SU-DHL-6 (cell line): ENCODE data around the gene RPTOR.

ENCODE experiments used
- H2AFZ ChIP-seq: fragments of 200-600 bp; sonication (generic); 2 replicates; pipeline ENCODE4 v1.6.1; 2014; ENCODE audit warnings: low read depth, mild to moderate bottlenecking, moderate library complexity, mixed read lengths, antibody characterized with exemption, low read length; ENCODE audit not compliant: severe bottlenecking
- H3F3A ChIP-seq: fragments of 200-600 bp; shearing (Covaris generic); 2 replicates; pipeline ENCODE4 v1.6.0; 2016; ENCODE audit warnings: antibody characterized with exemption, mild to moderate bottlenecking; ENCODE audit not compliant: insufficient read depth
- H3K27ac ChIP-seq: fragments of 200-600 bp; sonication (generic); 2 replicates; pipeline ENCODE4 v1.5.1; 2016; ENCODE audit warnings: low read depth, mild to moderate bottlenecking, low read length, moderate library complexity, mixed read lengths
- H3K27me3 ChIP-seq: fragments of 200-600 bp; sonication (generic), shearing (Covaris generic); 2 replicates; pipeline ENCODE4 v1.6.0; 2014; ENCODE audit warnings: mild to moderate bottlenecking, low read length
- H3K36me3 ChIP-seq: fragments of 200-600 bp; sonication (generic); 2 replicates; pipeline ENCODE4 v1.6.1; 2014; ENCODE audit warnings: mild to moderate bottlenecking, low read length, mixed read lengths
- H3K4me2 ChIP-seq: fragments of 300-600, 200-600 bp; shearing (Covaris generic), sonication (generic); 2 replicates; pipeline ENCODE4 v1.6.0; 2014; ENCODE audit warnings: low read length, low read depth, mild to moderate bottlenecking; ENCODE audit not compliant: poor library complexity, severe bottlenecking
- H3K4me3 ChIP-seq: fragments of 200-600 bp; sonication (generic); 2 replicates; pipeline ENCODE4 v1.5.1; 2014; ENCODE audit warnings: antibody characterized with exemption, low read length, mild to moderate bottlenecking, mixed read lengths; ENCODE audit not compliant: insufficient read depth, poor library complexity, severe bottlenecking
- H3K79me2 ChIP-seq: fragments of 200-600 bp; sonication (generic); 2 replicates; pipeline ENCODE4 v1.6.1; 2014; ENCODE audit warnings: mild to moderate bottlenecking, low read length, moderate library complexity; ENCODE audit not compliant: insufficient read depth
- H3K9ac ChIP-seq: fragments of 200-600 bp; sonication (generic); 2 replicates; pipeline ENCODE4 v1.7.0; 2014; ENCODE audit warnings: mild to moderate bottlenecking, low read length
- H3K9me2 ChIP-seq: fragments of 200-600 bp; sonication (generic); replicated peaks from 2 replicates; pipeline ENCODE4 v1.6.1; 2014; ENCODE audit warnings: low read length; ENCODE audit not compliant: insufficient read depth
- H3K9me3 ChIP-seq: fragments of 200-600 bp; sonication (generic); 2 replicates; pipeline ENCODE4 v1.6.1; 2014; ENCODE audit warnings: low read length, mixed read lengths; ENCODE audit not compliant: insufficient read depth
- H4K20me1 ChIP-seq: fragments of 200-600 bp; sonication (generic); 2 replicates; pipeline ENCODE4 v1.6.1; 2014; ENCODE audit warnings: low read depth, mild to moderate bottlenecking, antibody characterized with exemption, low read length, moderate library complexity, mixed read lengths
- CTCF ChIP-seq: fragments of 200-600 bp; sonication (generic); IDR thresholded peaks from one replicate; pipeline ENCODE4 v1.5.1; 2017; ENCODE audit warnings: antibody characterized with exemption, mild to moderate bottlenecking, low read length, moderate library complexity; ENCODE audit not compliant: insufficient read depth, poor library complexity, severe bottlenecking
- EZH2phosphoT487 ChIP-seq: fragments of 200-600 bp; sonication (generic), shearing (Covaris generic); conservative IDR thresholded peaks from 2 replicates; pipeline ENCODE4 v1.6.1; 2018; ENCODE audit warnings: mild to moderate bottlenecking, antibody characterized with exemption, low read length, moderate library complexity, mixed read lengths

RPTOR gene

GRCh38 chr17:80586846-80587228 lies 42.2 kb downstream of the RPTOR start:
- TF ChIP-seq CTCF = no peak
- TF ChIP-seq EZH2phosphoT487 = no peak
- Histone ChIP-seq H3K79me2 (peaks cover 48% of the 10 kb centered on the region), H3K4me3 (no peak overlapping the region)

GRCh38 chr17:80588702-80589383 lies 44.2 kb downstream of the RPTOR start:
- H3F3A ChIP-seq = no peaks in the 10 kb centered on the region
- no peak overlapping the region for H3K4me2 ChIP-seq
- no peaks in the 10 kb centered on the region for H3K27me3 ChIP-seq
- no peaks in the 10 kb centered on the region for H3K36me3 ChIP-seq
- no peak overlapping the region for H3K27ac ChIP-seq
- H4K20me1 ChIP-seq = no peaks in the 10 kb centered on the region; the same call in 1 of the 2 replicates
- H3K9me3 ChIP-seq = no peaks in the 10 kb centered on the region
- no peaks in the 10 kb centered on the region for H3K9me2 ChIP-seq
- H2AFZ ChIP-seq = no peak overlapping the region
- TF ChIP-seq EZH2phosphoT487 (no peak), CTCF (no peak)
- no peak overlapping the region for H3K9ac ChIP-seq
- peaks cover 55% of the 10 kb centered on the region for H3K79me2 ChIP-seq
- no peak overlapping the region for H3K4me3 ChIP-seq

More at GRCh38 chr17:80586846-80587228, 42.2 kb downstream of the RPTOR start:
- no peaks in the 10 kb centered on the region for H3K9me2 ChIP-seq
- H3K9me3 ChIP-seq = no peaks in the 10 kb centered on the region
- H4K20me1 ChIP-seq = no peaks in the 10 kb centered on the region
- H3K4me2 ChIP-seq = no peak overlapping the region
- no peak overlapping the region for H2AFZ ChIP-seq
- no peaks in the 10 kb centered on the region for H3K36me3 ChIP-seq
- H3K27me3 ChIP-seq = no peaks in the 10 kb centered on the region
- no peak overlapping the region for H3K27ac ChIP-seq
- H3K9ac ChIP-seq = no peak overlapping the region
- H3F3A ChIP-seq = no peaks in the 10 kb centered on the region

GRCh38 chr17:80591788-80592187 lies 47.1 kb downstream of the RPTOR start:
- H3K27ac ChIP-seq = no peak overlapping the region
- H4K20me1 ChIP-seq = no peaks in the 10 kb centered on the region; the same call in 1 of the 2 replicates
- H3K4me2 ChIP-seq = no peak overlapping the region
- H3F3A ChIP-seq = no peaks in the 10 kb centered on the region
- H3K36me3 ChIP-seq = no peaks in the 10 kb centered on the region
- no peaks in the 10 kb centered on the region for H3K27me3 ChIP-seq
- H3K79me2 ChIP-seq = peaks cover 52% of the 10 kb centered on the region
- no peaks in the 10 kb centered on the region for H3K9me3 ChIP-seq
- H3K4me3 ChIP-seq = no peak overlapping the region
- no peak overlapping the region for H3K9ac ChIP-seq
- H3K9me2 ChIP-seq = no peaks in the 10 kb centered on the region
- H2AFZ ChIP-seq = no peak overlapping the region
- TF ChIP-seq EZH2phosphoT487 (no peak), CTCF (no peak)
